DND-41 (cell line): Measurements from ENCODE around the gene BCL3.

Experiments
- ATAC-seq: fragments of 200-7000 bp; cut with Tn5 transposase; 3 replicates; pipeline ENCODE4 v1.9.1; 2021; ENCODE audit warnings: low read depth; ENCODE audit not compliant: insufficient read depth
- DNase-seq: peaks from one replicate; pipeline ENCODE4 v3.0.0-alpha.2; 2020
- H2AFZ ChIP-seq: 2 replicates; pipeline ENCODE4 v1.6.0; 2012; ENCODE audit warnings: low read depth, low read length
- H3K27ac ChIP-seq: 2 replicates; pipeline ENCODE4 v1.5.1; 2012; ENCODE audit warnings: low read length, inconsistent platforms
- H3K27me3 ChIP-seq: fragments of 200-600 bp; sonication (generic); 2 replicates; pipeline ENCODE4 v1.6.0; 2012; ENCODE audit warnings: low read length, mild to moderate bottlenecking, inconsistent platforms; ENCODE audit not compliant: insufficient read depth, poor library complexity
- H3K36me3 ChIP-seq: 2 replicates; pipeline ENCODE4 v1.5.1; 2012; ENCODE audit warnings: low read length, inconsistent platforms; ENCODE audit not compliant: insufficient read depth
- H3K4me1 ChIP-seq: 2 replicates; pipeline ENCODE4 v1.5.1; 2012; ENCODE audit warnings: mild to moderate bottlenecking, low read length; ENCODE audit not compliant: insufficient read depth
- H3K4me2 ChIP-seq: 2 replicates; pipeline ENCODE4 v1.6.0; 2012; ENCODE audit warnings: mild to moderate bottlenecking, moderate library complexity, low read length, inconsistent platforms; ENCODE audit not compliant: insufficient read depth
- H3K4me3 ChIP-seq, 2 experiments: fragments of 200-600 bp in 1 of 2; shearing (Covaris generic) in 1 of 2; 2 replicates each; pipeline ENCODE4 v1.5.1; 2012 to 2016; ENCODE audit warnings: inconsistent platforms in 2 of 2, low read length in 2 of 2, mild to moderate bottlenecking in 2 of 2, low read depth in 1 of 2, moderate library complexity in 1 of 2
- H3K79me2 ChIP-seq: 2 replicates; pipeline ENCODE4 v1.6.0; 2012; ENCODE audit warnings: low read length, inconsistent platforms; ENCODE audit not compliant: insufficient read depth
- H3K9ac ChIP-seq: 2 replicates; pipeline ENCODE4 v1.6.0; 2012; ENCODE audit warnings: low read depth, mild to moderate bottlenecking, inconsistent platforms, low read length, moderate library complexity
- H3K9me3 ChIP-seq: 2 replicates; pipeline ENCODE4 v1.5.1; 2012; ENCODE audit warnings: low read length, moderate library complexity, mild to moderate bottlenecking, inconsistent platforms; ENCODE audit not compliant: insufficient read depth, severe bottlenecking
- H4K20me1 ChIP-seq: 2 replicates; pipeline ENCODE4 v1.6.0; 2012; ENCODE audit warnings: low read length; ENCODE audit not compliant: insufficient read depth
- CTCF ChIP-seq: IDR thresholded peaks from 2 replicates; pipeline ENCODE4 v1.5.1; 2012; ENCODE audit warnings: borderline replicate concordance, low read length, moderate library complexity, mild to moderate bottlenecking; ENCODE audit not compliant: poor library complexity, severe bottlenecking; ENCODE audit errors: extremely low read depth
- EZH2 ChIP-seq: IDR thresholded peaks from 3 replicates; pipeline ENCODE4 v1.6.1; 2012; ENCODE audit warnings: borderline replicate concordance, low read depth, mild to moderate bottlenecking, moderate library complexity, low read length, inconsistent platforms; ENCODE audit not compliant: severe bottlenecking

The BCL3 gene

DNA sequence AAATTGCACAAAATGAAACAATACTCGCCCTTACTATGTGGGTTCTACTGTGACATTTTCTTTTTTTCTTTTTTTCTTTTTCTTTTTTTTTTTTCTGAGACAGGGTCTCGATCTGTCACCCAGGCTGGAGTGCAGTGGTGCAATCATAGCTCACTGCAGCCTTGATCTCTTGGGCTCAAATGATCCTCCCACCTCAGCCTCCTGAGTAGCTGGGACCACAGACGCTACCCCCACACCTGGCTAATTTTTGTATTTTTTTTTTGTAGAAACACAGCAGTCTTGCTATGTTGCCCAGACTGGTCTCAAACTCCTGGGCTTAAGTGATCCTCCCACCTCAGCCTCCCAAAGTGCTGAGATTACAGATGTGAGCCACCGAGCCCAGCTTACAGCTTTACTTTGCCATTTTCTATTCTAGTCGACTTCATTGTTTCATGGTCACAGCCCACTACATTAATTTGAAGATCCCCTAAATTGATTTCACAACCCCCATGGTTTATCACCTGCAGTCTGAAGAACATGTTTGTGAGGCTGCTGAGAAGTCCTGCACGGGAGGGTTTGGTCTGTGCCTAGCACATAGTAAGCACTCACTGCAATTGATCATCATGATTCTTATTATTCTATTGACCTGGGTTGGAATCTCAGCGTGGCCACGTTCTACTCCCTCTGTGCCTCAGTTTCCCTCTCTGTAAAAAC, 3.8 kb downstream of the BCL3 start:
- TF ChIP-seq EZH2 (no peak), CTCF (no peak)
- H3K4me2 ChIP-seq = no peak overlapping the region
- H3K79me2 ChIP-seq = no peaks in the 10 kb centered on the region
- H3K9ac ChIP-seq = no peak overlapping the region
- no peaks in the 10 kb centered on the region for H3K36me3 ChIP-seq
- ATAC-seq (no peak), DNase-seq (no peak)
- H3K27me3 ChIP-seq = peaks cover 21% of the 10 kb centered on the region
- H2AFZ ChIP-seq = no peak overlapping the region
- no peak overlapping the region for H3K4me3 ChIP-seq
- H3K9me3 ChIP-seq = no peaks in the 10 kb centered on the region
- H3K27ac ChIP-seq = no peak overlapping the region
- H4K20me1 ChIP-seq = peaks cover 20% of the 10 kb centered on the region
- peaks cover 31% of the 10 kb centered on the region for H3K4me1 ChIP-seq

DNA sequence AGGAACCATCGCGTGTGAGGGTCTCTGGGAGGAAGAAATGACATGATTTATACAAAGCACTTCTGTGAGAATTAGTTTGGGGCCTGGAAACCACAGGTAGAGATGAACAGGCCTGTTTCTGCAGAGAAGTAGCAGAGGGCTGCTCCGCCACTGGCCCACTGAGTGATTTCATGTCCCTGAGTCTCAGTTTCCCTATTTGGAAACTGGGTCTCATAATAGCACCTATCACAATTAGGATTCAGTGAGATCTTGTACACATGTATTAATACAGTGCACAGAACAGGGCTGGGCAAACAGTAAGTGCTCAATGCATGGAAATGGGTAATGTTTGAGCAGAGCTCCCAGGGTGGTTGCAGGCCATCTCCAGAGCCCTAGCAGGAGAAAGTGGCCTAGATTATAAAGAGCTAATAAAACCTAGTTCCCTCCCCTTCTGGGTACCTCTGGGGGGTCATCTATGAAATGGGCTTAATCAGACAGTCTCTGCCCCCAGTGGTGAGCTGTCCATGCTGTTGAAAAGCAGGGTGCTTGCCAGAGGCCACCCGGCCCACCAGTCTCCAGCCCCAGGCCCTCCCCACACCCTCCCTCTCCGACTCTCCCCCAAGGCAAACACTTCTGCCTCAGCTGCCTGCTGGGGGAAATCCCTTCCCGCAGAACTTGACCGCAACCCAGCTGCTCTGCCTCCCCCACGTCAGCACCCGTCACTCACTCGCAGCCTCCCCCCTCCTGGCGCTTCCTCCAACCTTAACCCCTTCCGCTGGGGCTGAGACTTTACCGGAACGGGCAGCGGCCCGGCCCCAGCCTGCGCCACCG, 4.5 kb downstream of the BCL3 start:
- DNase-seq = peak; percentile 92
- H3K4me1 ChIP-seq = peaks cover 24% of the 10 kb centered on the region
- H3K27ac ChIP-seq = no peak overlapping the region
- no peaks in the 10 kb centered on the region for H3K36me3 ChIP-seq
- no peak overlapping the region; a peak in 1 of 4 replicates for H3K4me3 ChIP-seq
- no peaks in the 10 kb centered on the region for H3K79me2 ChIP-seq
- ATAC-seq = peak; percentile 93
- no peaks in the 10 kb centered on the region for H3K9me3 ChIP-seq
- no peak overlapping the region for H3K9ac ChIP-seq
- peaks cover 14% of the 10 kb centered on the region for H3K27me3 ChIP-seq
- no peak for TF ChIP-seq CTCF
- no peak for TF ChIP-seq EZH2
- H4K20me1 ChIP-seq = peaks cover 20% of the 10 kb centered on the region
- H2AFZ ChIP-seq = no peak overlapping the region
- H3K4me2 ChIP-seq = peak overlapping the region; percentile 48

GRCh38 chr19:44753626-44753931, 5.1 kb downstream of the BCL3 start:
- Histone ChIP-seq H2AFZ (no peak overlapping the region), H3K4me3 (no peak overlapping the region), H3K27me3 (peaks cover 12% of the 10 kb centered on the region), H3K9ac (no peak overlapping the region), H3K9me3 (no peaks in the 10 kb centered on the region), H3K36me3 (no peaks in the 10 kb centered on the region), H3K79me2 (no peaks in the 10 kb centered on the region), H3K4me2 (peak overlapping the region; percentile 48), H3K4me1 (peaks cover 22% of the 10 kb centered on the region), H4K20me1 (peaks cover 20% of the 10 kb centered on the region), H3K27ac (no peak overlapping the region)
- TF ChIP-seq EZH2 = no peak
- no peak for TF ChIP-seq CTCF
- ATAC-seq = no peak
- DNase-seq = no peak
